Hepatocyte (in vitro differentiated cells): ENCODE data around the gene PLEKHA7. TPM values are rescaled to one million over a fixed set of nuclear protein-coding genes. Genes with fewer than 3 reads are reported as not detected.

Experiments
- DNase-seq: peaks from one replicate; pipeline ENCODE4 v3.0.0-alpha.2; 2016; ENCODE audit warnings: low spot score
- H2AFZ ChIP-seq: fragments of 200-600 bp; sonication (generic); 2 replicates; pipeline ENCODE4 v1.6.0; 2016; ENCODE audit warnings: antibody characterized with exemption, mild to moderate bottlenecking
- H3K27ac ChIP-seq: fragments of 200-600 bp; sonication (generic); 2 replicates; pipeline ENCODE4 v1.5.1; 2016; ENCODE audit warnings: mild to moderate bottlenecking
- H3K27me3 ChIP-seq: fragments of 200-600 bp; sonication (generic); 2 replicates; pipeline ENCODE4 v1.6.1; 2016
- H3K36me3 ChIP-seq: fragments of 200-600 bp; sonication (generic); replicated peaks from 2 replicates; pipeline ENCODE4 v1.5.1; 2016; ENCODE audit warnings: low read depth; ENCODE audit not compliant: insufficient read depth
- H3K4me1 ChIP-seq: fragments of 200-600 bp; sonication (generic); 2 replicates; pipeline ENCODE4 v1.5.1; 2016; ENCODE audit warnings: mild to moderate bottlenecking, moderate library complexity; ENCODE audit not compliant: insufficient read depth
- H3K4me2 ChIP-seq: fragments of 200-600 bp; sonication (generic); 2 replicates; pipeline ENCODE4 v1.6.0; 2016
- H3K4me3 ChIP-seq: fragments of 200-600 bp; sonication (generic); 2 replicates; pipeline ENCODE4 v1.5.1; 2016; ENCODE audit warnings: mild to moderate bottlenecking
- H3K79me2 ChIP-seq: fragments of 200-600 bp; sonication (generic); 2 replicates; pipeline ENCODE4 v1.6.0; 2017; ENCODE audit warnings: mild to moderate bottlenecking
- H3K9me2 ChIP-seq: fragments of 200-600 bp; sonication (generic); replicated peaks from 2 replicates; pipeline ENCODE4 v1.6.0; 2017; ENCODE audit warnings: mild to moderate bottlenecking; ENCODE audit not compliant: insufficient read depth
- H3K9me3 ChIP-seq: fragments of 200-600 bp; sonication (generic); 2 replicates; pipeline ENCODE4 v1.5.1; 2016; ENCODE audit warnings: low read depth, mild to moderate bottlenecking
- H4K20me1 ChIP-seq: fragments of 200-600 bp; sonication (generic); 2 replicates; pipeline ENCODE4 v1.6.0; 2016; ENCODE audit warnings: mild to moderate bottlenecking; ENCODE audit not compliant: insufficient read depth, poor library complexity, severe bottlenecking
- CTCF ChIP-seq: fragments of 200-600 bp; sonication (generic); IDR thresholded peaks from 2 replicates; pipeline ENCODE4 v1.5.1; 2016; ENCODE audit warnings: antibody characterized with exemption, mild to moderate bottlenecking; ENCODE audit not compliant: poor library complexity
- EZH2 ChIP-seq: fragments of 200-600 bp; sonication (generic); IDR thresholded peaks from 2 replicates; pipeline ENCODE4 v1.6.1; 2016; ENCODE audit warnings: antibody characterized with exemption, mild to moderate bottlenecking, borderline replicate concordance
- EZH2phosphoT487 ChIP-seq: fragments of 200-600 bp; sonication (generic); IDR thresholded peaks from one replicate; pipeline ENCODE4 v1.6.1; 2018; ENCODE audit warnings: antibody characterized with exemption, mild to moderate bottlenecking, low read depth, moderate library complexity; ENCODE audit not compliant: unreplicated experiment, severe bottlenecking
- WGBS: methylation state at CpG from one replicate; pipeline ENCODE4 v1.1.6; 2016; ENCODE audit warnings: low lambda C conversion rate; ENCODE audit errors: missing lambda C conversion rate; 5-methylcytosine and 5-hydroxymethylcytosine counted together
- polyA plus RNA-seq: library from polyadenylated mRNA; unstranded; fragments of >200 nt; fragmentation: Nextera tagmentation; extraction: Ambion mirVana; gene quantifications from 2 replicates; pipeline ENCODE4 v1.2.1, GENCODE V29; 2016
- total RNA-seq: library from RNA; depleted of rRNA; stranded (reverse); fragments of >200 nt; gene quantifications from 2 replicates; pipeline ENCODE4 v1.2.3, GENCODE V29; 2014

Gene PLEKHA7
- total and polyA plus RNA-seq, 2 experiments from 2014 or later = 16.7 to 35.6 TPM

- WGBS = 65% methylated on average over 9 of the region's 9 CpGs
- no peaks in the 10 kb centered on the region for H3K36me3 ChIP-seq
Observed at GRCh38 chr11:16773981-16774935, 240.0 kb downstream of the PLEKHA7 start.

GRCh38 chr11:16772141-16772512, 242.1 kb downstream of the PLEKHA7 start:
- H3K27ac ChIP-seq = no peak overlapping the region
- H3K4me2 ChIP-seq = no peak overlapping the region
- WGBS = 98% methylated on average over 2 of the region's 2 CpGs
- no peaks in the 10 kb centered on the region for H3K36me3 ChIP-seq
- no peaks in the 10 kb centered on the region for H3K9me3 ChIP-seq
- TF ChIP-seq CTCF = no peak
- no peak for TF ChIP-seq EZH2
- TF ChIP-seq EZH2phosphoT487 = no peak
- no peaks in the 10 kb centered on the region for H3K4me1 ChIP-seq
- no peaks in the 10 kb centered on the region for H4K20me1 ChIP-seq
- H3K27me3 ChIP-seq = no peaks in the 10 kb centered on the region
- no peak for DNase-seq
- H2AFZ ChIP-seq = no peak overlapping the region
- H3K4me3 ChIP-seq = no peak overlapping the region
- H3K79me2 ChIP-seq = no peaks in the 10 kb centered on the region
- no peaks in the 10 kb centered on the region for H3K9me2 ChIP-seq

More at GRCh38 chr11:16773981-16774935, 240.0 kb downstream of the PLEKHA7 start:
- Histone ChIP-seq H3K4me2 (no peak overlapping the region), H3K9me2 (no peaks in the 10 kb centered on the region), H2AFZ (no peak overlapping the region), H3K9me3 (no peaks in the 10 kb centered on the region), H3K4me1 (no peaks in the 10 kb centered on the region), H4K20me1 (no peaks in the 10 kb centered on the region), H3K27me3 (no peaks in the 10 kb centered on the region), H3K79me2 (no peaks in the 10 kb centered on the region), H3K27ac (peak overlapping the region; percentile 3), H3K4me3 (no peak overlapping the region)
- DNase-seq = no peak
- TF ChIP-seq CTCF (no peak), EZH2 (no peak), EZH2phosphoT487 (no peak)

GRCh38 chr11:16771350-16772140, 242.7 kb downstream of the PLEKHA7 start:
- no peaks in the 10 kb centered on the region for H3K4me1 ChIP-seq
- 84% methylated on average over 12 of the region's 12 CpGs for WGBS
- no peaks in the 10 kb centered on the region for H3K36me3 ChIP-seq
- H3K9me3 ChIP-seq = no peaks in the 10 kb centered on the region
- no peaks in the 10 kb centered on the region for H4K20me1 ChIP-seq
- TF ChIP-seq EZH2phosphoT487 (no peak), EZH2 (no peak)
- H3K79me2 ChIP-seq = no peaks in the 10 kb centered on the region
- no peak overlapping the region for H3K4me3 ChIP-seq
- no peaks in the 10 kb centered on the region for H3K9me2 ChIP-seq
- no peak overlapping the region for H3K27ac ChIP-seq
- no peak for DNase-seq
- H3K27me3 ChIP-seq = no peaks in the 10 kb centered on the region
- H3K4me2 ChIP-seq = no peak overlapping the region
- H2AFZ ChIP-seq = no peak overlapping the region
